CD4-positive, alpha-beta T cell treated with Interleukin-15 for 1 hour (primary cell): ENCODE data around the gene ARCN1.
"Not testable (repeated sequence)": the region's sequence is repeated elsewhere in the genome, so short reads cannot be mapped to it uniquely, and the experiment has no call there.

Experiments
- DNase-seq: peaks from one replicate; pipeline ENCODE4 v3.0.0-alpha.2; 2020

The ARCN1 gene

GRCh38 chr11:118544647-118545010 lies 27.6 kb upstream of the ARCN1 start:
- DNase-seq: no peak

- no peak for DNase-seq
Observed at GRCh38 chr11:118545533-118545932, 26.7 kb upstream of the ARCN1 start.

GRCh38 chr11:118547132-118547531 lies 25.1 kb upstream of the ARCN1 start:
- no peak for DNase-seq

- DNase-seq: no peak
Observed at GRCh38 chr11:118552341-118552740, 19.9 kb upstream of the ARCN1 start.

GRCh38 chr11:118560806-118561205 lies 11.4 kb upstream of the ARCN1 start:
- no peak for DNase-seq

- no peak for DNase-seq
Observed at GRCh38 chr11:118565051-118565450, 7.2 kb upstream of the ARCN1 start.

- no peak for DNase-seq
Observed at GRCh38 chr11:118569670-118570069, 2.5 kb upstream of the ARCN1 start.

GRCh38 chr11:118570787-118571186 lies 1.4 kb upstream of the ARCN1 start:
- no peak for DNase-seq

GRCh38 chr11:118571701-118572060 lies 528 bp upstream of the ARCN1 start:
- not testable (repeated sequence) for DNase-seq

GRCh38 chr11:118572981-118573550 lies 857 bp downstream of the ARCN1 start:
- DNase-seq: no peak

GRCh38 chr11:118574636-118575035 lies 2.4 kb downstream of the ARCN1 start:
- no peak for DNase-seq

GRCh38 chr11:118577995-118578394 lies 5.8 kb downstream of the ARCN1 start:
- DNase-seq: not testable (repeated sequence)

- DNase-seq: no peak
Observed at GRCh38 chr11:118581057-118581456, 8.8 kb downstream of the ARCN1 start.

- DNase-seq: no peak
Observed at GRCh38 chr11:118587952-118588351, 15.7 kb downstream of the ARCN1 start.

- no peak for DNase-seq
Observed at GRCh38 chr11:118592616-118593367, 20.6 kb downstream of the ARCN1 start.

- not testable (repeated sequence) for DNase-seq
Observed at GRCh38 chr11:118594984-118595383, 22.8 kb downstream of the ARCN1 start.

- no peak for DNase-seq
Observed at GRCh38 chr11:118596224-118597146, 24.3 kb downstream of the ARCN1 start.

GRCh38 chr11:118597556-118597955 lies 25.3 kb downstream of the ARCN1 start:
- no peak for DNase-seq

- no peak for DNase-seq
Observed at GRCh38 chr11:118602331-118602730, 30.1 kb downstream of the ARCN1 start.

GRCh38 chr11:118603709-118604108 lies 31.5 kb downstream of the ARCN1 start:
- not testable (repeated sequence) for DNase-seq

- no peak for DNase-seq
Observed at GRCh38 chr11:118604566-118604965, 32.4 kb downstream of the ARCN1 start.

- no peak for DNase-seq
Observed at GRCh38 chr11:118605116-118605867, 33.1 kb downstream of the ARCN1 start.
